Activated CD8-positive, alpha-beta memory T cell treated with anti-CD3 and anti-CD28 coated beads for 1 hour (primary cell): ENCODE results near the gene HOXD11.

Source experiments
- DNase-seq, 2 donors: peaks; one replicate each; pipeline ENCODE4 v3.0.0-alpha.2; 2020; ENCODE audit warnings: low read depth in 1 of 2; ENCODE audit errors: extremely low read depth in 1 of 2

Gene HOXD11

GRCh38 chr2:176120364-176121189 lies 13.5 kb downstream of the HOXD11 start:
- no peak for DNase-seq

- DNase-seq = no peak
These were observed 14.3 kb downstream of the HOXD11 start for GRCh38 chr2:176121190-176122051.

- DNase-seq = no peak
These were observed 15.1 kb downstream of the HOXD11 start for GRCh38 chr2:176122052-176122682.

- no peak for DNase-seq
These were observed 15.8 kb downstream of the HOXD11 start, which contains the start of gene HOXD9 for GRCh38 chr2:176122683-176123410. Gene HOXD9, plus strand, starts transcription at chr2:176122719. Its CDS starts 50 bp downstream, at chr2:176122769.

GRCh38 chr2:176123411-176124109 lies 16.5 kb downstream of the HOXD11 start:
- no peak for DNase-seq

GRCh38 chr2:176124110-176124946 lies 17.2 kb downstream of the HOXD11 start:
- DNase-seq = no peak

GRCh38 chr2:176124947-176125771 lies 18.1 kb downstream of the HOXD11 start:
- no peak for DNase-seq

GRCh38 chr2:176125772-176126054 lies 18.6 kb downstream of the HOXD11 start:
- no peak for DNase-seq

GRCh38 chr2:176126929-176127773 lies 20.1 kb downstream of the HOXD11 start:
- peak; percentile 37 to 57 for DNase-seq

- DNase-seq = no peak
These were observed 20.6 kb downstream of the HOXD11 start for GRCh38 chr2:176127774-176128072.

GRCh38 chr2:176128172-176128981 lies 21.3 kb downstream of the HOXD11 start:
- no peak for DNase-seq

- no peak for DNase-seq
These were observed 22.1 kb downstream of the HOXD11 start, which contains the start of gene HOXD8 for GRCh38 chr2:176128982-176129796. Gene HOXD8, plus strand, starts transcription at chr2:176129705. Its CDS starts 662 bp downstream, at chr2:176130367.

GRCh38 chr2:176129813-176130146 lies 22.7 kb downstream of the HOXD11 start:
- DNase-seq = no peak

- no peak for DNase-seq
These were observed 23.3 kb downstream of the HOXD11 start for GRCh38 chr2:176130147-176130956.
